Muscle layer of colon (tissue), 2 donors: ENCODE results near the gene CLGN.
"Not testable (repeated sequence)": the region's sequence is repeated elsewhere in the genome, so short reads cannot be mapped to it uniquely, and the experiment has no call there.

Experiments used
- H3K27ac ChIP-seq: one replicate; pipeline ENCODE4 v1.7.0; 2013; ENCODE audit warnings: low read depth, mild to moderate bottlenecking, low read length, moderate library complexity
- H3K27me3 ChIP-seq, 2 donors: one replicate each; pipeline ENCODE4 v1.7.0; 2013; ENCODE audit warnings: low read length in 2 of 2, mild to moderate bottlenecking in 2 of 2; ENCODE audit not compliant: insufficient read depth in 2 of 2, control insufficient read depth in 1 of 2
- H3K36me3 ChIP-seq: one replicate; pipeline ENCODE4 v1.7.0; 2013; ENCODE audit warnings: mild to moderate bottlenecking, low read length; ENCODE audit not compliant: insufficient read depth
- H3K4me1 ChIP-seq: one replicate; pipeline ENCODE4 v1.7.0; 2013; ENCODE audit warnings: mild to moderate bottlenecking, low read length; ENCODE audit not compliant: insufficient read depth
- H3K4me3 ChIP-seq, 2 donors: one replicate each; pipeline ENCODE4 v1.7.0; 2013; ENCODE audit warnings: low read length in 2 of 2, low read depth in 1 of 2, mild to moderate bottlenecking in 1 of 2, moderate library complexity in 1 of 2
- H3K9ac ChIP-seq: one replicate; pipeline ENCODE4 v1.7.0; 2013; ENCODE audit warnings: low read length
- H3K9me3 ChIP-seq: one replicate; pipeline ENCODE4 v1.7.0; 2013; ENCODE audit warnings: mild to moderate bottlenecking, low read length
- donor health status: abdominal sarcoma.
- donor health status: Adenocarcinoma of cecum.

Gene CLGN

GRCh38 chr4:140427106-140427918, at the start of gene CLGN:
Gene CLGN (minus strand): TSS chr4:140427648. CDS start chr4:140413078, 14,570 bp downstream.
- Histone ChIP-seq H3K9me3 (no peaks in the 10 kb centered on the region), H3K27ac (peak within 1 kb of the TSS; percentile 64), H3K9ac (no peak within 1 kb of the TSS), H3K4me3 (peak within 1 kb of the TSS; percentile 68 to 71), H3K4me1 (peaks cover 7% of the 10 kb centered on the region), H3K36me3 (no peaks in the 10 kb centered on the region), H3K27me3 (peaks cover 4 to 6% of the 10 kb centered on the region in 2 donors)

- Histone ChIP-seq H3K27ac (no peak overlapping the region), H3K9ac (no peak overlapping the region), H3K36me3 (no peaks in the 10 kb centered on the region), H3K9me3 (no peaks in the 10 kb centered on the region), H3K4me3 (no peak overlapping the region), H3K27me3 (no peaks in the 10 kb centered on the region), H3K4me1 (no peaks in the 10 kb centered on the region)
These were observed 44.7 kb upstream of the CLGN start for GRCh38 chr4:140472156-140472555.

DNA sequence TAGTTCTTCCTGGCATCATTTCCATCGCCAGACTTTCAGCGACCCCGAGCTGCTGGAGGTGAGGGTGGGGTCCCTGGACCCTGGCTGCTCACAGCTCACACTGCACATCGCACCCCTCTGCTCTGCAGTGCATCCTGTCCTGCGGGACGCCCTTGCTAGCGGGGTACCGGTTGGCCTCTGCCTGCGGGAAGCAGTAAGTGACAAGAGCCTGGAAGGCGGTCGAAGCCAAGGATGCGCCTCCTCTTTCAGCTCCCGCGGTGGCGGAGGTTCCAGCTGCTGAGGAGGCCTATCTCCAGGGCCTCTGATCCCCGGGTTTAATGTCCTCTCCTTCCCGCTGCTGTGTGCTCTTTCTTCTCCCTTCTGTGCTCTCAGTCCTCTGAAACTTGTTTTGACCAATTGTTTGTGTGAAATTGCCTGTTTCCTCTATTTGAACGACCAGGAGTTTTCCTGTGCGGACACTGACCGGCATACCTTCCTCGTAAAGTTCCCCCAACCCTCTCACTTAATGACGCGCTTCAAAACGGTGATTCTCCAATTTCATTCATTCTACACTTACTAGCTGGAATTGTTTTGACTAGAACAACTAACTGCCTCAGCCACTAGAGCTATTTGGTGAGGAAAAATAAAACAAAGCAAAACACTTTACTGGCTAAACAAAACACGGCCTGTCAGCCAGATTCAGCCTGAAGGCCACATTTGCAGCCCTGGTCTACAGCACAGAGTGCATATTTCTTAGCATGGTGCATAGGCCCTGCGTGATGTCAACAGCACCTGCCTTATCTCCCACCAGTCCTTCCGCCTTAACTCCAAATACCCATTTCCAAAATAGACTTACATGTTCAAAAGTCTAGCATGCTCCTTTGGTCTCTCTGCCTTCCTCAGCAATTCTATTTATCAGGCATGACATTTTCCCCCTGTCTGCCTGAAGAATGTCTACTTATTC, 42.6 kb upstream of the CLGN start:
- no peak overlapping the region for H3K4me3 ChIP-seq

DNA sequence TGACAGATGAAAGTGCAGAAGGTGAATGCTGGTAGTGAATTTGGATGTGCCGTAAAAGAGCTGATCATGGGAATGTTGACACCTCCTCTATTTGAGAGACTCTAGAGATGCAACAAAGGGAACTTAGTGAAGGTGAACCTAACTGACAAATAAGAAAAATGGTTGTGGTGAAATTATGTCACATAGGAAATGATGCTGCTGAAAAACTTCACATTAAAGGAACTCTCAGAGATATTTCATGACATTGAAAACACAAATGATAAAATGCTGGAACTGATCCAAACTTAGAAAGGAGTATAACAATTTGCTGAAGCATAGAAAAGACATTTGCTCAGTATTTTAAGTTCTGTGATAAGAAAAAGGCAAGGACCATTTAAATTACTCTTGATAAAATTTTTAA, 38.7 kb upstream of the CLGN start:
- Histone ChIP-seq H3K9ac (no peak overlapping the region), H3K4me3 (no peak overlapping the region), H3K27ac (no peak overlapping the region), H3K4me1 (no peaks in the 10 kb centered on the region), H3K27me3 (no peaks in the 10 kb centered on the region), H3K9me3 (no peaks in the 10 kb centered on the region), H3K36me3 (no peaks in the 10 kb centered on the region)

More for the DNA sequence above, 42.6 kb upstream of the CLGN start:
- Histone ChIP-seq H3K9me3 (no peaks in the 10 kb centered on the region), H3K27ac (no peak overlapping the region), H3K36me3 (no peaks in the 10 kb centered on the region), H3K4me1 (no peaks in the 10 kb centered on the region), H3K9ac (no peak overlapping the region), H3K27me3 (no peaks in the 10 kb centered on the region)

GRCh38 chr4:140463614-140464013, 36.2 kb upstream of the CLGN start:
- Histone ChIP-seq H3K27ac (no peak overlapping the region), H3K9ac (no peak overlapping the region), H3K36me3 (no peaks in the 10 kb centered on the region), H3K9me3 (no peaks in the 10 kb centered on the region), H3K4me3 (no peak overlapping the region), H3K27me3 (no peaks in the 10 kb centered on the region), H3K4me1 (no peaks in the 10 kb centered on the region)

DNA sequence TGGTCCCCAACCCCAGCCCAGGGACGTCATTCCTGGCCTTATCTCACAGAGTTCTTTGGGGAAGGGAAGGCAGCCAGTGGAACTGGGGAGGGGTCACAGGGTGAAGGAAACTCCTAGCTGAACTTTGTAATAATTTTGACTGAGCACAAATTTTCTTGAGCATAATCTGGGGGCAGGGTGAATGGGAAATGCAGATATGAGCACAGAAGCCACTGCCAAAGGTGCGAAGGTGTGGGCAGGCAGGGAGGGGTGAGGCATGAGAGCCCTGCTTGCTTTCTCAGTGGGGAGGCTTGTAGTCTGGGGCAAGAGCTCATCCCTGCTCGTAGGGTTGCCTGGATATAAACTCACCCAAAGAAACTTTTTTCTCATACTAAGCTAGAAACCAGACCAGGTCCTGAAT, 35.7 kb upstream of the CLGN start:
- no peaks in the 10 kb centered on the region for H3K36me3 ChIP-seq
- no peaks in the 10 kb centered on the region for H3K4me1 ChIP-seq
- H3K27ac ChIP-seq = no peak overlapping the region
- no peak overlapping the region for H3K4me3 ChIP-seq
- H3K9ac ChIP-seq = no peak overlapping the region
- no peaks in the 10 kb centered on the region for H3K27me3 ChIP-seq
- H3K9me3 ChIP-seq = no peaks in the 10 kb centered on the region

GRCh38 chr4:140450352-140450751, 22.9 kb upstream of the CLGN start:
- H3K36me3 ChIP-seq = no peaks in the 10 kb centered on the region

DNA sequence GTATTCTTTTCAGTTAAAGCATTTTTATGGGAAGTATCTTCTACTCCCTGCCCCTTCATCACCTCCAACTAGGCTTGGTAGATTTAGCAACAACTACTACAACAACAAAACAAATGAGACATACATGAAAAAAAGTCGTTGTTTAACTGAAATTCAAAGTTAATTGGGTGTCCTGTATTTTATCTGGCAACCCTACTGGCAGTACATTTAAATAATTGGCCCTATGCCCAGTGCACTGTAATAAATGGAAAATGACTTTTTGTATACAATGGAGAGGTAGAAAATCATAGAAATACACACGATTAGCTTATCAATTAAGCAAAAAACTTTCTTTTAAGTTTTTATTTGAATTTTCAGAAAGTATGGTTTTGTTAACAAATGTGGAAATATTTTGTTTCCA, 21.4 kb upstream of the CLGN start:
- H3K27me3 ChIP-seq = no peaks in the 10 kb centered on the region
- no peaks in the 10 kb centered on the region for H3K36me3 ChIP-seq
- H3K9ac ChIP-seq = no peak overlapping the region
- H3K4me1 ChIP-seq = no peaks in the 10 kb centered on the region
- H3K4me3 ChIP-seq = no peak overlapping the region
- H3K27ac ChIP-seq = no peak overlapping the region
- no peaks in the 10 kb centered on the region for H3K9me3 ChIP-seq

More at GRCh38 chr4:140450352-140450751, 22.9 kb upstream of the CLGN start:
- Histone ChIP-seq H3K9ac (no peak overlapping the region), H3K27ac (no peak overlapping the region), H3K4me3 (no peak overlapping the region), H3K4me1 (no peaks in the 10 kb centered on the region), H3K27me3 (no peaks in the 10 kb centered on the region), H3K9me3 (no peaks in the 10 kb centered on the region)

GRCh38 chr4:140448162-140448561, 20.7 kb upstream of the CLGN start:
- no peaks in the 10 kb centered on the region for H3K36me3 ChIP-seq
- no peak overlapping the region for H3K4me3 ChIP-seq
- H3K27me3 ChIP-seq = no peaks in the 10 kb centered on the region
- H3K9me3 ChIP-seq = no peaks in the 10 kb centered on the region
- H3K4me1 ChIP-seq = no peaks in the 10 kb centered on the region
- H3K27ac ChIP-seq = no peak overlapping the region
- H3K9ac ChIP-seq = no peak overlapping the region

DNA sequence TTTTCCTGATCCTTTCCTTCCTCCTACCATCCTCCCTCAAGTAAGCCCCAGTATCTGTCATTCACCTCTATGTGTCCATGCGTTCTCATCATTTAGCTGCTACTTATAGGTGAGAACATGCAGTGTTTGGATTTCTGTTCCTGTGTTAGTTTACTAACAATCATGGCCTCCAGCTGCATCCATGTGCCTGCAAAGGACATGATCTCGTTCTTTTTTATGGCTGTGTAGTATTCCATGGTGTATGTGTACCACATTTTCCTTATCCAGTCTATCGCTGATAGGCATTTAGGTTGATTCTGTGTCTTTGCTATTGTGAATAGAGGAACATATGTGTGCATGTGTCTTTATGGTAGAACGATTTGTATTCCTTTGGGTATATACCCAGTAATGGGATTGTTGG, 16.9 kb upstream of the CLGN start:
- H3K36me3 ChIP-seq, H3K9ac ChIP-seq, H3K4me3 ChIP-seq, H3K27ac ChIP-seq, H3K9me3 ChIP-seq, H3K27me3 ChIP-seq, H3K4me1 ChIP-seq: not testable (repeated sequence)

DNA sequence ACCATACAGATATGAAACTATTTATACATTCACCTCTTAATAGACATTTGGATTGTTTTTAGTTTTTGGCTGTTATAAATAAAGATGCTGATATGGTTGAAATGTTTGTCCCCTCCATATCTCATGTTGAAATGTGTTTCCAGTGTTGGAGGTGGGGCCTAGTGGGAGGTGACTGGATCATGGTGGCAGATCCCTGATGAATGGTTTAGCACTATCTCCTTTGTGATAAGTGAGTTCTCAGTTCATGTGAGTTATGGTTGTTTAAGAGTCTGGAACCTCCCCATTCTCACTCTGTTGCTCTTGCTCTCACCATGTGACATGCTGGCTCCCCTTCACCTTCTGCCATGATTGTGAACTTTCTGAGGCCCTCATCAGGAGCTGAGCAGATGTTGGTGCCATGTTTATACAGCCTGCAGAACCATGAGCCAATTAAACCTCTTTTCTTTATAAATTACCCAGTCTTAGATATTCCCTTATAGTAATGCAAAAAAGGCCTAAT, 12.2 kb upstream of the CLGN start:
- Histone ChIP-seq H3K4me1 (no peaks in the 10 kb centered on the region), H3K9ac (no peak overlapping the region), H3K36me3 (no peaks in the 10 kb centered on the region), H3K9me3 (no peaks in the 10 kb centered on the region), H3K27me3 (no peaks in the 10 kb centered on the region), H3K27ac (no peak overlapping the region), H3K4me3 (no peak overlapping the region)
